HG02798 (cell line): ENCODE measurements around the gene PCDHGA12.
"Not testable (repeated sequence)": the region's sequence is repeated elsewhere in the genome, so short reads cannot be mapped to it uniquely, and the experiment has no call there.

Experiments used
- ATAC-seq: cut with Tn5 transposase; IDR thresholded peaks from one replicate; pipeline ENCODE4 v1.9.1; 2021; ENCODE audit warnings: mild to moderate bottlenecking; ENCODE audit not compliant: unreplicated experiment, poor library complexity

Gene PCDHGA12

GRCh38 chr5:141430332-141431113, at the start of gene PCDHGA12:
Gene PCDHGA12 (plus strand): TSS chr5:141430507. CDS start chr5:141430760, 253 bp downstream.
- peak; percentile 77 for ATAC-seq

- ATAC-seq, result peak; percentile 52
Observed at GRCh38 chr5:141382469-141383294, 47.6 kb upstream of the PCDHGA12 start, which contains the start of gene PCDHGA7. Gene PCDHGA7 (plus strand): TSS chr5:141382742. CDS start chr5:141382900, 158 bp downstream.

- ATAC-seq, result no peak
Observed at GRCh38 chr5:141383345-141383744, 47.0 kb upstream of the PCDHGA12 start.

GRCh38 chr5:141384471-141385267, 45.6 kb upstream of the PCDHGA12 start:
- no peak for ATAC-seq

- peak; percentile 88 for ATAC-seq
Observed at GRCh38 chr5:141387557-141388311, 42.6 kb upstream of the PCDHGA12 start, which contains the start of gene PCDHGB4. Gene PCDHGB4 (plus strand): TSS chr5:141387698. CDS start chr5:141387885, 187 bp downstream.

- ATAC-seq, result no peak
Observed at GRCh38 chr5:141388661-141389060, 41.6 kb upstream of the PCDHGA12 start.

- no peak for ATAC-seq
Observed at GRCh38 chr5:141389153-141390042, 40.9 kb upstream of the PCDHGA12 start.

GRCh38 chr5:141392429-141393198, 37.7 kb upstream of the PCDHGA12 start, which contains the start of gene PCDHGA8:
Gene PCDHGA8 (plus strand): TSS chr5:141392633. CDS start chr5:141392814, 181 bp downstream.
- no peak for ATAC-seq

GRCh38 chr5:141393267-141393666, 37.0 kb upstream of the PCDHGA12 start:
- ATAC-seq, result no peak

- not testable (repeated sequence) for ATAC-seq
Observed at GRCh38 chr5:141394401-141395187, 35.7 kb upstream of the PCDHGA12 start.

- ATAC-seq, result peak; percentile 96
Observed at GRCh38 chr5:141397756-141398551, 32.4 kb upstream of the PCDHGA12 start, which contains the start of gene PCDHGB5. Gene PCDHGB5 (plus strand): TSS chr5:141397947. CDS start chr5:141398128, 181 bp downstream.

GRCh38 chr5:141398608-141399007, 31.7 kb upstream of the PCDHGA12 start:
- no peak for ATAC-seq

- no peak for ATAC-seq
Observed at GRCh38 chr5:141399555-141400258, 30.6 kb upstream of the PCDHGA12 start.

- no peak for ATAC-seq
Observed at GRCh38 chr5:141402553-141403243, 27.6 kb upstream of the PCDHGA12 start, which contains the start of gene PCDHGA9. Gene PCDHGA9 (plus strand): TSS chr5:141402778. CDS start chr5:141402953, 175 bp downstream.

- no peak for ATAC-seq
Observed at GRCh38 chr5:141403387-141403786, 26.9 kb upstream of the PCDHGA12 start.
